Left ventricle myocardium inferior (tissue), 1 donor: ENCODE data around the gene SPOCK3. TPM values are rescaled to one million over a fixed set of nuclear protein-coding genes. Genes with fewer than 3 reads are reported as not detected.
A peak's percentile ranks its signal among the peaks of the same experiment; 100 is the strongest.
"Not testable (repeated sequence)": the region's sequence is repeated elsewhere in the genome, so short reads cannot be mapped to it uniquely, and the experiment has no call there.

Experiments
- DNase-seq: peaks from one replicate; pipeline ENCODE4 v3.0.0-alpha.2; 2020
- H3K27ac ChIP-seq: fragments of 200-600 bp; replicated peaks from 2 replicates; pipeline ENCODE4 v1.8.0; 2021
- H3K27me3 ChIP-seq: fragments of 200-600 bp; 2 replicates; pipeline ENCODE4 v1.8.0; 2021; ENCODE audit warnings: low read depth
- H3K36me3 ChIP-seq: fragments of 200-600 bp; 2 replicates; pipeline ENCODE4 v1.8.0; 2021
- H3K4me1 ChIP-seq: fragments of 200-600 bp; 2 replicates; pipeline ENCODE4 v1.8.0; 2021
- H3K4me3 ChIP-seq: fragments of 200-600 bp; 2 replicates; pipeline ENCODE4 v1.8.0; 2021; ENCODE audit warnings: mild to moderate bottlenecking, moderate library complexity
- H3K9me3 ChIP-seq: fragments of 200-600 bp; replicated peaks from 2 replicates; pipeline ENCODE4 v1.8.0; 2021
- intact Hi-C: fragments of 100-400 bp; cut with micrococcal nuclease; formaldehyde crosslinking; loops from one replicate; pipeline ENCODE4 v1.11.0; 2022
- long read RNA-seq: library from polyadenylated mRNA; unstranded; transcript quantifications from one replicate; pipeline ENCODE4 v2.0.0, GENCODE V29; 2021
- total RNA-seq: library from RNA; stranded (reverse); fragmentation: NEBNext Ultra II Directional; extraction: Animal tissue kit (Norgen Biotek cat#: 25700); gene quantifications from one replicate; pipeline ENCODE4 v1.2.1, GENCODE V29; 2021
- TF ChIP-seq, protein P1 (sequence below): fragments of 200-600 bp; IDR thresholded peaks from 2 replicates; pipeline ENCODE4 v1.8.0; 2021; ENCODE audit warnings: antibody characterized with exemption, mild to moderate bottlenecking, borderline replicate concordance
- donor health status: DM: no; HTN: yes; CAD: no; lungs with severe emphysema.

SPOCK3 gene
- total RNA-seq: 0.22 TPM
- long read RNA-seq: 0 reads

DNA sequence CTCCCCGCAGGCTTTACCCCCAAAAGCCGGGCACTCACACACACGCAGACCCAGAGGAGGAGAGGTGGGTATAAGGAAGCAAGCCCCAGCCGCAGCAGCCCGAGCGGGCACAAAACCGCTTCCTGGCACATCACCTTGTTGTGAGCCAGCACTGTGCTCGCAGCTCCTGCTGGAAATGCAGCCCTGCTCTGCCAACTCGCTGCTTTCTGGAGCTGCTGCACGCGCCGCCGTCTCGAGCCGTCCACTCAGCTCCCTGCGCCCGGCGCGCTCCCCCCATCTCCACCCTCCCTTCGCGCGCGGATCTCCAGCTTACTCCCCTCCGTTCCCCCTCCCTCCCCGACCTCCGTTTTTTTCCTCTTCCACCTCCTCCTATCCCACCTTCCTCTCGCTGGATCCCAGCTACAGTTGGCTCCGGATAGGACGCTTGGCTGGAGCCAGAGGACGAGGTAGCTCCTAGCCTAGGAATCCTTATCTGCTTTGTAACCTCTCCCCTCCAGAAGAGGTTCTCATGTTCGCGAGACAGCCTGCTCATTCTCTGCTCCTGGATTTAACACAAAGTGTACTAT, at the start of gene SPOCK3:
TSS of gene SPOCK3 (minus strand) at position 179 of the 566 bp plus-strand sequence.
- H3K9me3 ChIP-seq: no peaks in the 10 kb centered on the region
- peaks cover 14% of the 10 kb centered on the region for H3K4me1 ChIP-seq
- no peak within 1 kb of the TSS for H3K27ac ChIP-seq
- TF ChIP-seq, protein P1, sequence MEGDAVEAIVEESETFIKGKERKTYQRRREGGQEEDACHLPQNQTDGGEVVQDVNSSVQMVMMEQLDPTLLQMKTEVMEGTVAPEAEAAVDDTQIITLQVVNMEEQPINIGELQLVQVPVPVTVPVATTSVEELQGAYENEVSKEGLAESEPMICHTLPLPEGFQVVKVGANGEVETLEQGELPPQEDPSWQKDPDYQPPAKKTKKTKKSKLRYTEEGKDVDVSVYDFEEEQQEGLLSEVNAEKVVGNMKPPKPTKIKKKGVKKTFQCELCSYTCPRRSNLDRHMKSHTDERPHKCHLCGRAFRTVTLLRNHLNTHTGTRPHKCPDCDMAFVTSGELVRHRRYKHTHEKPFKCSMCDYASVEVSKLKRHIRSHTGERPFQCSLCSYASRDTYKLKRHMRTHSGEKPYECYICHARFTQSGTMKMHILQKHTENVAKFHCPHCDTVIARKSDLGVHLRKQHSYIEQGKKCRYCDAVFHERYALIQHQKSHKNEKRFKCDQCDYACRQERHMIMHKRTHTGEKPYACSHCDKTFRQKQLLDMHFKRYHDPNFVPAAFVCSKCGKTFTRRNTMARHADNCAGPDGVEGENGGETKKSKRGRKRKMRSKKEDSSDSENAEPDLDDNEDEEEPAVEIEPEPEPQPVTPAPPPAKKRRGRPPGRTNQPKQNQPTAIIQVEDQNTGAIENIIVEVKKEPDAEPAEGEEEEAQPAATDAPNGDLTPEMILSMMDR: no peak
- H3K27me3 ChIP-seq: peaks cover 57% of the 10 kb centered on the region
- peak; percentile 23 for DNase-seq
- H3K4me3 ChIP-seq: peak within 1 kb of the TSS; percentile 65
- intact Hi-C loops: no loop called here
- no peaks in the 10 kb centered on the region for H3K36me3 ChIP-seq

DNA sequence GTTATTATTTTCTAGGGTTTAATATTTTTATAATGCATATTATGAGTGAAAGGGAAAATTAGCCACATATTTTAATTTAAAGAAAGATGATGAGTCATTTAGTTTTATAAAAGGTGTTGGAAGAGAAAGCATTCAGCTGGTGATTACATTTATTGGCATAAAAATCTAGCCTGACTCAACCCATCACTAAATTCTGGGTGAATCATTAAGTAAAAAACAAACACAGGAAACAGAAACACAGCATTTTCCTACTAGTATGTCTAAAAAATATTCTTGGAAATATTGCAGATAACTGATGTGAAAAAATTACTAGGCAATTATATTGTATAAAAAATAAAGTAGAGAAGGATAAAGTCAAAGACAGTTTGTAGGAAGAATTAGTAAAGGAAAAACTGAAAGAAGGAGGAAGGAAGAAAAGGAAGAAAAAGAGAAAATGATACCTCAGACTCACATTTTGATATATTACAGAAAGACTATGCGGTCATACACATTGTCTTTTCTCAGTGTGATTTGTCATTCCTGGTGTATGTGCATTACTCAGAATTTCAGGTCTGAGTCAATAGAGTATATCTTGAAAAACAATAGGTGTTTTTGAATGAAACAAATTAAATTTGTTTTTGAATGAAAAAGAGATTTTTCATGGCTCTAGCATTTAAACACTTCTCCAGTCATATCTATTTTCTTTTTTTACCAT, 48.0 kb upstream of the SPOCK3 start:
- H3K4me3 ChIP-seq: no peak overlapping the region
- H3K9me3 ChIP-seq: peaks cover 34% of the 10 kb centered on the region
- TF ChIP-seq, protein P1: no peak
- no peaks in the 10 kb centered on the region for H3K36me3 ChIP-seq
- H3K4me1 ChIP-seq: no peaks in the 10 kb centered on the region
- H3K27me3 ChIP-seq: no peaks in the 10 kb centered on the region
- intact Hi-C loops: no loop called here
- DNase-seq: no peak
- no peak overlapping the region for H3K27ac ChIP-seq

DNA sequence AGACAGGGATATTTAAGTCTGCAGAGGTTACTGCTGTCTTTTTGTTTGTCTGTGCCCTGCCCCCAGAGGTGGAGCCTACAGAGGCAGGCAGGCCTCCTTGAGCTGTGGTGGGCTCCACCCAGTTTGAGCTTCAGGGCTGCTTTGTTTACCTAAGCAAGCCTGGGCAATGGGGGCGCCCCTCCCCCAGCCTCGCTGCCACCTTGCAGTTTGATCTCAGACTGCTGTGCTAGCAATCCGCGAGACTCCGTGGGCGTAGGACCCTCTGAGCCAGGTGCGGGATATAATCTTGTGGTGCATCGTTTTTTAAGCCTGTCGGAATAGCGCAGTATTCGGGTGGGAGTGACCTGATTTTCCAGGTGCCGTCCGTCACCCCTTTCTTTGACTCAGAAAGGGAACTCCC, 47.3 kb upstream of the SPOCK3 start:
- H3K4me3 ChIP-seq, H3K27ac ChIP-seq, H3K36me3 ChIP-seq, DNase-seq, intact Hi-C loops, H3K27me3 ChIP-seq, H3K4me1 ChIP-seq: not testable (repeated sequence)
- peaks cover 27% of the 10 kb centered on the region for H3K9me3 ChIP-seq

DNA sequence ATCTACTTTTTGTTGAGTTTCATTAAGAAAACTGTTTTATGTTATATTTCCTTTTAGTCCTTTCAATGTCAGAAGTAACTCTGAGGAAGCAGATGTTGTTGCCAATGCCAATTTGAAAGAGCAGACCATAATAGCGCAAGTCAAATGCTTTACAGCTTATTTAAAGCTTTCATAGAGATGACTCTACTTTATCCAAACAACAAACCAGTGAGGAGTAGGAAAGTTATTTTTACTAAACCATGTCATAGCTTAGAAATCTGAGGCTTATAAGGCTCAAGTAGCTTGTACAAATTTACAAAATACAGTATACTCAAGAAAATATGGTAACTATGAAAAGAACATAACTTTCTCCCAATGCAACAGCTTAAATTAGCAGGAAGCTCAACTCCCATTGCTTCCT, 40.1 kb upstream of the SPOCK3 start:
- TF ChIP-seq, protein P1: no peak

DNA sequence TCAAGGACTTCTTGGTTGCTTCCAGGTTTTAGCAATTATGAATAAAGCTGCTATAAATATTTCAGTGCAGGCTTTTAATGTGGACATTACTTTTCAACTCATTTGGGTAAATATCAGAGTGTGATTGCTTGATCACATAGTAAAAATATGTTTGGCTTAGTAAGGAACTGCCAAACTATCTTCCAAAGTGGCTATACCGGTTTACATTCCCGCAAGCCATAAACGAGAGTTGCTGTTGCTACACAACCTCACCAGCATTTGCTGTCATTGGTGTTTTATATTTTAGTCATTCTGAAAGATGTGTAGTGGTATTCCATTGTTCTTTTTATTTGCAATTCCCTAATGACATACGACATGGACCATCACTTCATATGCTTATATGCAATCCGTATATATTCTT, 30.9 kb upstream of the SPOCK3 start:
- TF ChIP-seq, protein P1: no peak
- H3K27me3 ChIP-seq: no peaks in the 10 kb centered on the region
- DNase-seq: no peak
- intact Hi-C loops: no loop called here
- no peaks in the 10 kb centered on the region for H3K36me3 ChIP-seq
- H3K27ac ChIP-seq: no peak overlapping the region
- H3K4me1 ChIP-seq: no peaks in the 10 kb centered on the region
- H3K4me3 ChIP-seq: no peak overlapping the region
- H3K9me3 ChIP-seq: no peaks in the 10 kb centered on the region

More for the DNA sequence above, 40.1 kb upstream of the SPOCK3 start:
- Histone ChIP-seq H3K4me1 (no peaks in the 10 kb centered on the region), H3K36me3 (no peaks in the 10 kb centered on the region), H3K27ac (no peak overlapping the region), H3K4me3 (no peak overlapping the region), H3K27me3 (no peaks in the 10 kb centered on the region), H3K9me3 (no peaks in the 10 kb centered on the region)
- intact Hi-C loops: no loop called here
- no peak for DNase-seq

DNA sequence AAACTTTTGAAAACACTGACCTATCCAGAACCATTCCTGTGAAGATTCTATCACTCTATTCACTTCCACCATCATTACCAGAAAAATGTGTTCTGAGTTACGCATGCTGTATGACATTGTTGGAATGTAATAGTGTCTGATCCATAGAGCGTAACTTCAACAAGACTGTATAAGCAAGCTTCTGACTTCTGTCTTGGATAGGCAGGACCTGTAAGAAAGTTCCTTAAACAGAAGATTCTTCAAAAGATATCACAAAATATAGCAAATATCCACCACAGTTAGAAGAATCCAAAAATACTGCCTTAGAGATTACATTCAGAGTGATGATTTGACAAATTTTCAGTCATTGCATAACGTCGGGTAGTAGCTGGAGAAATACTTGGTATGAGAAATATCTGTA, 14.0 kb upstream of the SPOCK3 start:
- intact Hi-C loops: no loop called here
- peaks cover 5% of the 10 kb centered on the region for H3K9me3 ChIP-seq
- no peak overlapping the region for H3K27ac ChIP-seq
- TF ChIP-seq, protein P1: no peak
- no peaks in the 10 kb centered on the region for H3K4me1 ChIP-seq
- no peak overlapping the region for H3K4me3 ChIP-seq
- H3K27me3 ChIP-seq: no peaks in the 10 kb centered on the region
- DNase-seq: no peak
- no peaks in the 10 kb centered on the region for H3K36me3 ChIP-seq
